Bronchial epithelial cell (primary cell): ENCODE results near the gene CEP44. TPM values are rescaled to one million over a fixed set of nuclear protein-coding genes. Genes with fewer than 3 reads are reported as not detected.
"Not testable (repeated sequence)": the region's sequence is repeated elsewhere in the genome, so short reads cannot be mapped to it uniquely, and the experiment has no call there.

Experiments
- DNase-seq: peaks from one replicate; pipeline ENCODE4 v3.0.0-alpha.2; 2010; ENCODE audit warnings: low read depth
- FAIRE-seq: peaks from 2 replicates; lab custom pipeline; 2011; peaks lifted over from hg19 to GRCh38; lab: Jason Lieb, UNC
- H3K27me3 ChIP-seq: 2 replicates; pipeline ENCODE4 v1.5.1; 2011; ENCODE audit warnings: low read length; ENCODE audit not compliant: control insufficient read depth, insufficient read depth
- H3K36me3 ChIP-seq: 2 replicates; pipeline ENCODE4 v1.5.1; 2011; ENCODE audit warnings: low read length; ENCODE audit not compliant: control insufficient read depth, insufficient read depth
- H3K4me3 ChIP-seq: 2 replicates; pipeline ENCODE4 v1.5.1; 2011; ENCODE audit warnings: mild to moderate bottlenecking, low read depth, low read length, control low read depth
- total RNA-seq: library from RNA; depleted of rRNA; stranded (reverse); fragments of >200 nt; gene quantifications from 2 replicates; pipeline ENCODE4 v1.2.1, GENCODE V29; 2014
- TF ChIP-seq, protein P1 (sequence below): IDR thresholded peaks from 2 replicates; pipeline ENCODE4 v1.5.1; 2011; ENCODE audit warnings: mild to moderate bottlenecking, moderate library complexity, low read length, control low read depth, inconsistent platforms; ENCODE audit not compliant: insufficient read depth, severe bottlenecking

Gene CEP44
- total RNA-seq, 1 donor from 2014 or later, result 16.8 TPM

DNA sequence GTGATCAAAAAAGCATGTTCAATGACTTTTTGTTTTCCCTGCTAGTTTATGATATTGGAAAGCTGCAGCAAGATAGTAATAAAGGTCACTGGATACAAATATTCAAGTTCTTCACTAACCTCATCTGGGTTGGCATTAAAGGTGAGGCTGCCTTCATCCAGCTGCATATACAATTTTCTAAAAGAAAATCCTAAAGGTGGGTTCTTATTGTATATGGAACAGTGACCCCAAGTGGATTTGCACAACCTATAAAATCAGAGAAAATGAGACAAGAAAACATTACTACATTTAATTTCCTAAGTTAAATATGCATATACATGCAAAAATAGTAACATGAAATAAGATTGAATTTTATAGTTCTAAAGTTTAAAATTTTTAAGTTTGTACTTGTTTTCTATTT, 24.1 kb upstream of the CEP44 start:
- TF ChIP-seq, protein P1, sequence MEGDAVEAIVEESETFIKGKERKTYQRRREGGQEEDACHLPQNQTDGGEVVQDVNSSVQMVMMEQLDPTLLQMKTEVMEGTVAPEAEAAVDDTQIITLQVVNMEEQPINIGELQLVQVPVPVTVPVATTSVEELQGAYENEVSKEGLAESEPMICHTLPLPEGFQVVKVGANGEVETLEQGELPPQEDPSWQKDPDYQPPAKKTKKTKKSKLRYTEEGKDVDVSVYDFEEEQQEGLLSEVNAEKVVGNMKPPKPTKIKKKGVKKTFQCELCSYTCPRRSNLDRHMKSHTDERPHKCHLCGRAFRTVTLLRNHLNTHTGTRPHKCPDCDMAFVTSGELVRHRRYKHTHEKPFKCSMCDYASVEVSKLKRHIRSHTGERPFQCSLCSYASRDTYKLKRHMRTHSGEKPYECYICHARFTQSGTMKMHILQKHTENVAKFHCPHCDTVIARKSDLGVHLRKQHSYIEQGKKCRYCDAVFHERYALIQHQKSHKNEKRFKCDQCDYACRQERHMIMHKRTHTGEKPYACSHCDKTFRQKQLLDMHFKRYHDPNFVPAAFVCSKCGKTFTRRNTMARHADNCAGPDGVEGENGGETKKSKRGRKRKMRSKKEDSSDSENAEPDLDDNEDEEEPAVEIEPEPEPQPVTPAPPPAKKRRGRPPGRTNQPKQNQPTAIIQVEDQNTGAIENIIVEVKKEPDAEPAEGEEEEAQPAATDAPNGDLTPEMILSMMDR, result no peak
- Histone ChIP-seq H3K27me3 (no peaks in the 10 kb centered on the region), H3K4me3 (no peak overlapping the region), H3K36me3 (no peaks in the 10 kb centered on the region)
- no peak for FAIRE-seq
- no peak for DNase-seq

DNA sequence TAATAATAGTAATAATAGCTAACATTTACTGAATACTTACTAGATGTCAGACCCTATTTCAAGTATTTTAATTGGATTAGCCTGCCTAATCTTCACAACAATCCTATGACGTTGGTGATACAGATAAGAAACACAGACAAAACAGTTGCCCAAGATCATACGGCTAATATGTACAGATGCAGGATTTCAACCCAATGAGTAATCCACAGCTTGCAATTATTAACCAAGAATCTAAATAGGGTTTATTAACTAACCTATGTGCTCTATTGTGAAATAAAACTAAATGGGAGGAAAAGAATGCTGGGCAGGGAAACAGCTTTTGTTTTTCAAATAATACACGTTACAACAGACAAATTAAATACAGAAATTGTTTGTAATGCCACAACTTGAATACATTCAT, 23.6 kb upstream of the CEP44 start:
- Histone ChIP-seq H3K36me3 (no peaks in the 10 kb centered on the region), H3K27me3 (no peaks in the 10 kb centered on the region), H3K4me3 (no peak overlapping the region)
- peak; percentile 92 for DNase-seq
- no peak for FAIRE-seq
- TF ChIP-seq, protein P1, result no peak

DNA sequence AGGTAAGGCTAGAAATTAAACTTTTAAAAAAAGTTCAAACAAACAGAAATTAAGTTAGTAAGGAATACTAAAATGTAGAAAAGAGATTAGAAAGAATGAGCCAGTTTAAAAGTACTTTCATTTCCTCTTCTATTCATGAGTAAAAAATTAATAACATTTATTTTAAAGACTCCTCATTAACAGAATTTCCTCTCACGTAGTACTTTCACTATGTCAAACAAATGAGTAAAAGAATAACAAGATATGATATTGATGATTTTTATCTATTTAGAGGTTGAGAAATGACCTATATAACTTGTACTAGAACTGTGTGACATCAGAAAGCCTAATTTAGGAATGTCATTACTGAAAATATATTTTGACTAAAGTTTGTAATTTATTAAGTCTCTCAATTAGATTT, 22.3 kb upstream of the CEP44 start:
- not testable (repeated sequence) for H3K36me3 ChIP-seq, DNase-seq, H3K27me3 ChIP-seq, H3K4me3 ChIP-seq, FAIRE-seq

DNA sequence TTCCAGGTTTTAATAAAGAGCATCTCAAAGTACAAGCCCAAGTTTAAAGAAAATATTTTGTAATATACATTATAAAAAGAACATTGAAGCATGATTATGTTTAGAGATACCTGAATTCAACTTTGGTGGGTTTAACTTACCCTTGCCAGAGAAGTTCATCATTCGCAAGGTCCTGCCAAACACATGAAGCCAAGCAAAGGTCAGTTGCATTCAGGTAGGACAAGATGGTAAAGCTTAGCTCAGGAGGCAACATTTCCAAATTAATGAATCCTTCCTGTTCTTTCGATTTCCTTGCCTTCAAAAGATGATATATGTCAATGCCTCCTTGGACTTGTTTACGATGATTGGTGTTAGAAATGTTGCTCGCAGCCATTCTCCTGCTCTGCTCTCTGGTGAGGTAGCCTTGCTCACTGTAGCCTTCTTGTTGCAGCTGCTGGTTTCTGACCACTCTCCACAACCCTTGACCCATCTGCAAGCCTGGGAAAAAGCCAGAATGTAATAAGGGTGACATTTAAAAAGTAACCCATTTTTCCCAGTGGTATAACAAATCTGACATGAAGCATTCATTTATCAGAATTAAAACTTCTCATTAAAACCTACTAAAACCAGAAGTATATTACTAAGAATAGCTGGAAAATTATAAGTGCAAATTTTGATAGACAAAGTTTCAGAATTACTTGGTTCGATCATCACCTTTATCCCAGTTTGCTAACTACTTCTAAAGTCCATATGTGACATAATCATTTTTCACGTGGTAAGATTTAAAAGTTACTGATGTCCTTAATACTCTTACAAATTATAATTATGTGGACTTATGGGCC, 20.9 kb upstream of the CEP44 start:
- H3K27me3 ChIP-seq, result no peaks in the 10 kb centered on the region
- no peaks in the 10 kb centered on the region for H3K36me3 ChIP-seq
- no peak for DNase-seq
- TF ChIP-seq, protein P1, result no peak
- no peak overlapping the region for H3K4me3 ChIP-seq
- no peak for FAIRE-seq

DNA sequence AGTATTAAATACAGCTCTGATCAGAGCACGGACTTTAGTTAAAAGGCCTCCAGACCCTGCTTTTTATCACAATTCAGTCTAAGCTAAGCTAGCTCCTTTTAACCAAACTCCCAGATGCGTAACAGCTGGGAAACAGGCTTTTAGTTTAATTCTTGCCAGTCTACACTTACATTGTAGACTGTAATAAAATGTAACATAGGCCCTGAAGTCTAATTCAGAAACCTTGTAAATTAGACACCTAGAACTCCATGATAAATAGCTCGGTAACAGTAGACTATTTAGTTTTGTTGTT, 20.3 kb upstream of the CEP44 start:
- Histone ChIP-seq H3K27me3 (no peaks in the 10 kb centered on the region), H3K4me3 (no peak overlapping the region), H3K36me3 (no peaks in the 10 kb centered on the region)
- FAIRE-seq, result no peak
- TF ChIP-seq, protein P1, result no peak
- no peak for DNase-seq

DNA sequence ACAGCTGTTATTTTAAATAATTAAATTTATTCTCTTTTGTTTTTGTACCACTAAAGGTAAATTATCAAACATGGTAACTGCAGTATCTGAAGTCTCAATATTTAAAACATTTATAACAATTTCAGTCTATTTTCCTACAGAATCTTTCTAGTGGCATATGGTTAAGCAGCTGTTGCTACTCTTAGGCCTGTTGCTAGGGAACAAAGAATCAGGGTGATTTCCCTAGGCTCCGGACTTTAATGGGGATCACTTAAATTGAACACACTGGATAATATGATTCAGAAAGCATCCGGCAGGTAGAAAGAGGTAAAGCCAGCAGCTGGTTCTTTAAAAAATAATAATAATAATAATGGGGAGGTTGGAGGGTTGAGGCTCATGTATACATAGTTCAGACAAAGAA, 17.8 kb upstream of the CEP44 start:
- H3K27me3 ChIP-seq, result no peaks in the 10 kb centered on the region
- FAIRE-seq (no peak), DNase-seq (no peak)
- no peaks in the 10 kb centered on the region for H3K36me3 ChIP-seq
- no peak overlapping the region for H3K4me3 ChIP-seq
- TF ChIP-seq, protein P1, result no peak
